Myocyte (in vitro differentiated cells): Measurements from ENCODE around the gene HSF5. TPM values are rescaled to one million over a fixed set of nuclear protein-coding genes. Genes with fewer than 3 reads are reported as not detected.

Experiments
- DNase-seq: peaks from one replicate; pipeline ENCODE4 v3.0.0-alpha.2; 2012; ENCODE audit warnings: low read depth
- total RNA-seq: library from RNA; depleted of rRNA; stranded (reverse); fragments of >200 nt; gene quantifications from 2 replicates; pipeline ENCODE4 v1.2.3, GENCODE V29; 2014

The HSF5 gene
- total RNA-seq, 1 donor from 2014 or later: not detected

DNA sequence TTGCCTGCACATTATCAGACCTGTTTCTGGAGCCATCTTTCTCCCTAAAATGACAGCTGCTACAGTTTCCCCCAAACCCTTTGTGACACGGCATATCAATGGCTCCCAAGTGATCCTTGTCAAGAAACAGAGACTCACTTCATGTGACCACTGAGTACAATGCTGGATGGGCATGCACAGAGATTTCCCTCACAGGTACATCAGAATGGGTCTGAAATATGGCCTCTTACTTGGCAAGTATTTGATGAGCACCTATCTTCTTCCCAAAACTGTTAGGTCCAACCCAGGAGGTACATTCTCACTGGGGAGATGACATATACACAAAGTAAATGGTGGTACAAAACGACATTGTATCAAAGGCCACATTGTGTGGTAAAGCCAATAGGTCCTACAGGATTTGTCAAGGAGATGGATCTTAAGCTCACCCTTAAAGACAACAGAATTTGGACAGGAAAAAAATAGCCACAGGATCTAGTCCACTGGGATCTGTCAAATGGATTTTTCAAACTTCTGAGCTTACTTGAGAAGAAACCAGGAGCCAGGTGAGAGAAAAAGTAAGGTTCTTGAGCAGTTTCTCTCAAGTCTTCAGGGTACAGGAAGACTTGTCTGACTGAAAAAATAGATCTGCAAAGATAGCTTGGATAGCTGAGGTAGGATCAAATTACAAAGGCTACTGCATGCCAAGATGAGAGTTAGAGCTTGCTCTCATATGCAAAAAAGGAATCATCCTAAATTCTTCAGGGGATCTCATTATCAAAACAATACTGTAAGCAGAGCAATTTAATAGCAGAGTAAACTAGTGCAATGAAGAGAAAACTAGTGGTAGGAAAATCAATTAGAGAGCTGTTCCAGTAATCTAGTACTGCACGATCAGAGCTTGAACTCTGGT, 99.7 kb downstream of the HSF5 start:
- DNase-seq: no peak

DNA sequence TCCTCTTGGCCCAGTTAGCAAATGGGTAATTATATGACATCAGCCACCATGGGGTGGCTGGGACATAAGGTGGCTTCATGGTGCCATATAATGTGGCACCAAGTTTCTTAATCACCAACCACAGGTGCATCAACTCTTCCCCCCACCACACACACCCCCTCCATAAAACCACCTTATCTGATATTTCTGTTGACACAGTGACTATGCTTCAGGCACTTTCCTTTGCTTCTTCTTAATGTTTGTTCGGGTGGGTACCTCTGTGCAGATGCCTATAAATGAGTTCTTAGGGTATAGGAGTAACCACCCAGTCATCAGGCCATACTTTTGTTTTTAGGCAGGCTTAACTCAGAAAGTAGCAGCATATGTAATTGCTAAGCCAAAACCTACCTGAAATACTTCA, 100.4 kb downstream of the HSF5 start:
- no peak for DNase-seq

DNA sequence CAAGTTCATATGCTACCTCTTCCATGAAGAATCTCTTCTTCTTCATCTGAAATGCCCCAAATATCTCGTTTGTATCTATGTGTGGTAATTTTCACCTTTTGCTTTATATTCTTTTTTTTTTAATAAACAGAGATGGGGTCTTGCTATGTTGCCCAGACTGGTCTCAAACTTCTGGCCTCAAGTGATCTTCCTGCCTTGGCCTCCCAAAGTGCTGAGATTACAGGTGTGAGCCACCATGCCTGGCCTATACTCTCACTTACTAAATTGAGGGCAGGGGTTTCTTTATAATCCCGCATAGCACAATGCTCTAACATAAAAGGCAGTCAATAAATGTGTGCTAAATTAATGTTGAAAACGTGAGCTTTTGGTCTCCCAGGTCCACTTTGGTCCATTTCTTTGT, 101.5 kb downstream of the HSF5 start:
- no peak for DNase-seq

DNA sequence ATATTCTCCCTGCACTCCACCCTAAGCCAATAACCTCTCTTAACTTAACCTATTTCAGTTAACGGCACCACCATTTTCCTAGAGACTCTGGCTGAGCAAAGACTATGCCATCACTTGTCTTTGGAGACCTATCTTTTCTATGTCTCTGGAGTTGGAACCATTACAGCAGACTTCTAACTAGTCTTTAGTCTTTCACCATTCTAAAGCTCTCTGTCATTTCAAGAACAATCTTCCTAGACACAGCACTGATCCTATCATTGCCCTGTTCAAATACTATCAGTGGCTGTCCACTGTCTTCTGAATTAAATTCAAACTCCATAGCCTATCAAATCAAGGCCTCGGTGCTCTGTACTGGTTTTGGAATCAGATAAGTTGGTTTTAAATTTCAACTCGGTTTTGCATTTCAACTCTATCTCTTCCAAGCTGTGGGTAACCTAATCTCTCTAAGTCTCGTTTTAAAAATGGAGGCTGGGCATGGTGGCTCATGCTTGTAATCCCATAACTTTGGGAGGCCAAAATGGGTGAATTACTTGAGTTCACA, 102.8 kb downstream of the HSF5 start:
- no peak for DNase-seq

DNA sequence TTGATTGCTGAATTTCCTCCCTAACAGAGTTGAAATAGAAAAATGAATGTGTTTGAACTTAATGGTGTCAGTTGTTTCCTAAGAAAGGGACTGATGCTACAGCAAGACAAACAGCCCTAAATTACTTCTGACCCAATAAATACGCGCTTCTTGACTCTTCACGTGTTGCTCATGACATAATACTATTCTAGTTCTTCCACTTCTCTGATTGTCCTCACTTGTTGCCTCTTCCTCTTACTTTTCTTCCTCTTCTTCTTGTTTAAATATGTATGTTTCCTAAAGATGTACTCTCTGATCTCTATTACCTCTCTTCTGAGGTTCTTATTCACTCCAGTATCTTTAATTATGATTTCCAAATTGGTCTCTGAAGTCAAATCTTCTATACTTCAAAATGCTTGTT, 103.3 kb downstream of the HSF5 start:
- DNase-seq: no peak

DNA sequence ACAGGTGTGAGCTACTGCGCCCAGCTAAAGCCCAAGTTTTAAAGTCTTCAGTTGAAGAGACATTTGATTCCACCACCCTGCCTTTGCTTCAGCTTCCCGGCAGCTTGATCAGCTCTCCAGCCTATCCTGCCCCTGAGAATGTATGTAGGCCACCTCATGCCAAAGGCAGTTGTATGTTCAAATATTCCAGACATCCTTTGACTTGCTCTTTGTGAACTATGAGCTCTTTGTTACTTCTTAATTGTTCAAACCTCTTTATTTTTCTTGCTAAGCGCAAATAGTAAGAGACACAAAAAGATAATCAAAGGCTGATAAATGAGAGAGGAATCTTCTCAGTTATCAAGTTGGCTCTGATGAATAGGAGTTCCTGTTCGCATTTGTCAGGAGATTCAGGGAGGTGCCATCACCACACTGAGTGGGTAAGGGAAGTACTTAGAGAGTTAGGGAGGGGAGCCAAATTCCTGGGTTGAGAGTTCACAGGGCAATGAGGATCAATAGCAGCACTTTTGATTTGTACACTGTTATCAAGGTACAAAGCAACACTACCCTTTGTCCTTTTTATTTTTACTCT, 104.2 kb downstream of the HSF5 start:
- DNase-seq: no peak

DNA sequence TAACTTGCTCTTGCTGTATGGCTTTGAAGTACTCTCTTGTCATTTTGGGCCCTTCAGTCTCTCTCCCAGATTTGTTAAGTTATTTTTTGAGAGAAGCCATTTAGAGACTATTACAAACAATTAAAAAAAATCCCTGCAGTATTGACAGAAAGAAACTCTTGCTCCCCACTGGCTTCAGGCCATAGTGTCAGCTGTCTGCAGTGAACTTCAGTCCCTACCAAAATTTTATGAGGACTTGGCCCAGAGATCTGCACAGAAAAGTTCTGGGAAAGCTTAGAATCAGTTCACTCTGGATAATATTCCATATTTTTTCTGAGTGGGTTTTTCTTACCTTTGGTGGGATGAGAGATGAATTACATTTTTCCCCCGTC, 105.4 kb downstream of the HSF5 start:
- DNase-seq: no peak

DNA sequence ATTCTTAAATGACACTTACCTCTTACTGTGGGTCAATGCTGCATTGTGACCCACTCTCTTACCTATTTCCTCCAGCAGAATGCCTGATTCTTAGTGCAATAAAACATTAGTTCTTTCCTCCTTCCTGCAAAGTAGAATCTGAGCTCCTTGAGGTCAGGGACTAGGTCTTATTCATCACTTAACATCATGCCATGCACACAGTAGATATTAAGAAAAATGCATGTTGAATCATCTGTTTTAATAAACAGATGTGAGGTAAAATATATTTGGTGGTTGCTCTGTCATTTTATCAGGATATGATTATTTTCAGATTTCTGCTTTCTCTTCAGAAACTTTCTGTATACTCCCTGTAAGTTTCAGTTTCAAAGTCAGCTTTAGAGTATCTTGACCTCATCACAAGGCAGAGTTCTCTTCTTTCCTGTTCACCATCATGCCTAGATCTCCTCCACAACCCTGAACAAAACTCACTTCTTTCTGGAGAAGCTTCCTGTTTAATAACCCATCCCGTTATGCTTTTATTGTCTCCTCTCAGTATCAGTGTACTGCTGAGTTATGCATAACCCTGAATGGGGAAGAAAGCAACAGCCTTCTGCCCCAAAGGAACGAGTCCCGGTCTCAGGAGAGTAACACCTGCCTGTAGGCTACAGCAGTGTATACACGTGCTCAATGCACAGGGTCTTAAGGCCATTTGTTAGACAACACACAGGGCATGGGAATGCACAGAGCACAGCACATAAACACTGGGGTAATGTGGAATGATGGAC, 105.9 kb downstream of the HSF5 start:
- no peak for DNase-seq

DNA sequence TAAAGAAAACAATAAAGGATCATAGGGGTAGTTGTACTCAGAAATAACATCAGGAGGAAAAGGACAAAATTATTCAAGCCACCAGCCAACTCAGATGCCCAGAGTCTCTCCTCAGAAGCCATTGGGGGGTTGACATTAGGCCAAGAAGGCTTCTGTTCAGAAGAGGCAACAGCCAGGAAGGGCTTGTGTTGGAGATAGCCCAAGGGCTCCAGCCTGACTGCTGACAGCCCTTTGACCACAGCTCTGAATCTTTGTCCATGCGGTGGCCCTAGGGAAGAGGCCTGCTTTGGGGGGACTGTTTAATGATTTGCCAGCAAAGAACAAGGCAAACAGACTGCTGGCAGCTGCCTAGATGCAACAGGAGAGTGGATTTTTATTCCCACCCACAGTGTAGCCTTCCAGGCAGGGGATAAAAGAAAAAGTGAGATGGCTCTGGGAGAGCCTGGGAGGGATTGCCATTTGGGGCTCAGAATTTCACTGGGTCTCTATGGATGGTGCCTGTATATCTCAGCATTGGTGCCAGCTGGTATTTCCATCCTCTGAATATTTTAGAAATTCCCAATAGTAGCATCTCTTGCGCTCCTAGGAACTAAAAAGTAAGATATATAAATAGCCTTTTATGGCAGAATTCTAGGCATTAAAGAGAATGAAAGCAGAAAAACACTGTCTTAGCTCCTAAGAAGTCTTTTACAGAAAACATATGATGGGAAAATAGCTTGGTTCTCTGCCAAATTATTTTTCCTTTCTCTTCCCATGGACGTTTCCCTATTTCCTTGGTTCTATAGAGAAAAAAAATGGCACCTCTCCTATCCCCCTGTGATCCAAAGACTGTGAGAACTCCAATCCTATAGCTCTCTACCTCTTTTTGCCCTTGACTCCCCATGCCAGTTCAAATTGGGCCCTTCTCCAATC, 106.8 kb downstream of the HSF5 start:
- peak; percentile 9 for DNase-seq

DNA sequence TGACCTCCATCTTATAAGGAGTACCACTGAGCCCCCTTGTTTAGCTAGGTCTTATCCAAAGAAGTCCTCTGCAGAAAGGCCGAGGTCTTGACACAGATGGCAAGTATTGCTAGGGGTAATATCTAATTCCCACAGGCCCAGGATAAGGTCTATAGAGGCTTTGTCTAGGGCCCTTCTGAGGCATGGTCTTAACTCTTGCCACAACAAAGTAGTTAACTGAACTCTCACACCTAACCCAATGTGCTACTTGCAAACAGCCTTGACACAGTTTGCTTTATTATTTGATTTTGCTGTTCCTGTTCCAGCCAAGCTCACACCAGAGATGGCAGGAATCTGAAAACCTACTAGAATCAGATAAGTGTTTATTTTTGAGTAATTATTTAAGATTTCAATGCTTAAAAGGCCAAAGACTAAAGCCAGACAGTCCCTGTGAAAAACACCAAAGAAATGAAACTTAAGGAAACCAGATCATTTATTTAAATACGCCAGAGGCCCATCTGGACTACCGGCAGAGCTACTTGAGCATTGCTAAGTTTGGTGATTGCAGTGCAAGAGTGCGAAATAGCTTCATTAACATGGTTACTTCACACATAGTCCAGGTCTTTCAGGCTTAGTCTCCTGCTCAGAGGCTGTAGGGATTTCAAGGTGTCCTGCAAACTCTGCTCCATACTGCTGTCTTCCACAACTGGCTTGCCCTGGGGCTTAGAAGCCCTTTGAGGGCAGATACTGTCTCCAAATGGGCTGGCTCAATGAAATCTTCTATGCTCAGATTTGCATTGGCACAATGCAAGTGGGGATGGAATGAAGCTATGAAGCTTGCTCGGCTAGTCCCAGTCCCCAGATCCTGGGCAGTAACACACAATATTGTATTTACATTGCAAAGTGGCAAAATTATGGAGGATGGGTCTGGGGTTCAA, 107.7 kb downstream of the HSF5 start:
- DNase-seq: no peak

DNA sequence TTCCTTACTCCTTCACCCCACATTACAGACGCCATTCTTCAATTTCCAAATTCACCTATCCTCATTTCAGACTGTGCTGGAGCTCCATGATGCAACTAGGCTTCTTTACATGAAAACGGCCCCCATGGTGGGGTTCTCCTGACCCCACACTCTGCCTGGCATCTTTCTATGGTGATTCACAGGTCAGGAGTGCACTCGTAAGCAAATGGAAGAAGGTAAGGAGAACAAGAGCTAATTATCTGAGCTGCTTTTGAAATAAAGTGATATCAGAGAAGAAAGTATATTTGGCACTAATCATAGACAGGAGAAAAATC, 108.7 kb downstream of the HSF5 start:
- DNase-seq: no peak

DNA sequence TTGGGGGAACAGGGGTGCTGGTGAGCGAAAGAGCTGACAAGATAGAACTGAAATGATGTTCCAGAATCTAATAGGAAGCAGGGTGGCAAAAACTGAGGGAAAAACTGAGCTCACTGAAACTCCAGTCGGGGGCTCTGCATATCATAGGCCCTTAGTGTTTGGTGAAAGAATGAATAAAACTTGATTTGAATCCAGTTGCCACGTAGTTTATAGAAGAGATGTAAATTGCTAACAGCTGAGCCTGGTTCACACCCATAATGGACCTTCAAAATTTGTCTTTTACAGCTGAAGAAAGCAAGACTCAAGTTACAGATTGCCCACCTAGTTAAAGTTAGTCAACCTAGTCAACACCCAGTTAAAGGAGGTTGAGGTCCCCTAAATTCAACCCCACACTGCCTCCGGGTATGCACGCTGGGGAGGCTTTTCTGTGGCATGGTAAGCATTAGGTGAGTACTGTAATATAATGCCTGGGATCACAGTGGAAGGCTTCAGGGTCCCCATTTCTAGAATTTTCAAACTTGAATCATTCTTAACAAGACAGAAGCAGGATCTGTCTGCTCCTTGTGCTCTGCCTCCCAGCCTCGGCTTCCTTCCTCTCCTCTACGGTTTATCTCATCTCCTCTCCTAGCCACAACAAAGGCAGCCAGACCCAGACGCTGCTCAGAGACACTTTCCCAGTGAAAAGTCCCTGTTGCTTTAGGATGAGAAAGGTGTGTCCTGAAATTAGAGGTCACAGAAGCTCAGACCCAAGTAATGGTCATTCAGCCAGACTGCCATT, 109.3 kb downstream of the HSF5 start:
- no peak for DNase-seq

DNA sequence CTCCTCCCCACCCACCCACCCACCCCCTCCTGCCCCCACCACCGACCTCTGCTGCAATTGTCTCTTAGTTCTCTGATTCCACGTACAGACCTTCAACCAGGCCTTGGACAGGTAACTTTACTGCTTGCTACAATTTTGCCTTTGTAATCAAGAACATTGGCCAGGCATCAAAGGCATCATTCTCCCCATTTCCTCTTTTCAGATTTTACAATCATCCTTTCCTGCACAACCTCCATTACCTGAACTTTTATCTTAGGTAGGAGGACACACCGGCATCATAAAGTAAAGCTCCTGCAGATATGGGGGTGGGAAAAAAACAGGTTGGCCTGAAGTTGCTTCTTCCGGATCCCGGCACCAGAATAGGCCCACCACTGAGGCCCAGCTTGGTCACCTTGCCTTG, 110.5 kb downstream of the HSF5 start:
- no peak for DNase-seq

DNA sequence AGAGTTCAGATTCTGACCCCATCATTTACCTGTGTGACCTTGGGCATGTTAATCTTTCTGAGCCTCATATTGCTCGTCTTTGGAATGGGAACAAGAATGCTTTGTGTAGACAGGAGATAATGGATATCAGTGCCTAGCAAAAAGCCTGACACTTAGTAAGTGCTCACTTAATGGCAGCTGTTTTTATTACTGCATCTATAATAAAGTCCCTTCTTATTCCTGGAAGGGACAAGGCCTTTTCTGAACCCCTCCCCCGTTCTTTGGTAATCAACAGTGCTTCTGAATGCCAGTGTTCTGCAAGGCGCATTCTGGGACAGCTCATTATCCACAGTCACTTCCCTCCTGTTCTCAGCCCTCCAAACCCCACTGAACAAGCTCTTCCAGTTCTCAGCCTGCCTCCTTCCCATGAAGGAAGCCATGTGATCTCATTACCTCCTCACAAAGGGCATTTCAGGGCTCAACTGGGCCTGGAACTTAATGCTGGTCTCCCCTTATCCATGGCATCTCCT, 111.1 kb downstream of the HSF5 start:
- no peak for DNase-seq

DNA sequence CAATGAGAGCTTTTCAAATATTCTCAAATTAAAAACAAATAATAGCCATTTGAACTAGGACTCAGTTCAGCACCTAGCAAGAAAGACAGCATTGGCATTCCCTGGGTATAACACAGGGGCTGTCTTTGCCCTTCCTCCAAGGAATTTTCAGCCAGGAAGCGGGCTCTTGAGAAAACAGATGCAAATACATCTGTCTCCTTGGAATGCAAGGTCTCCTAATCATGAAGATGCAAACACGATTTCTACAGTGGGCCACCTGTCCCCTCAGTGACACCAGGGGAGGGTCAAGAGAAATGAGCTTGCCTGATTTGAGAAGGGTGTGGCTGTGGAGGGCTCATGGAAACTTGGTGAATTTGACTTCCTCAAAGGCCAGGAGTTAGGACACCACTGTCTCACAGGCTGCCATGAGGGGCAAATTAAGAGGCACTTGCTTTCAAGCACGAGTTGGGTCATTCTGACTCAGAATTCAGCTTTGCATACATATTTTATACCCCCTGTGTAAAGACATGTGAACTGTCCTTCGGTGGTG, 111.7 kb downstream of the HSF5 start:
- DNase-seq: no peak

DNA sequence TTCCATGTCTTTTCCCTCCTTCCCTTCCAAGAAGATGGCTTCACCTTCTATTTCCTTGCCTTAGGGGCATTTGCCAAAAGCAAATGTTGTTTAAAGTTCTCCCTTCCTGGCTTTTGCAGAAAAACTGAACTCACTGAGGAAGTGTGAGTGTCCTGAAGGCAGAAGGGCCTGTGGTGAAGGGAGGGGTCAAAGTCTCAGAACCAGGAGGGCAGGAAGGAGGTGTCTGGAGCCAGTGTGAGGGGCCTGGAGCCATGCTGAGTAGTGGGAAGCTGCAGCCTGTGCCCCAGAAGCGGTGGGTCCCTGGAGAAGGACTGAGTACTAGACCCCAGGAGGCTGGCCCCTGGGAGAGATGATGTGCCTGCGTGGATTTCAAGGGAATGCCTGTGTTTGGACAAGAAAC, 112.4 kb downstream of the HSF5 start:
- DNase-seq: no peak

DNA sequence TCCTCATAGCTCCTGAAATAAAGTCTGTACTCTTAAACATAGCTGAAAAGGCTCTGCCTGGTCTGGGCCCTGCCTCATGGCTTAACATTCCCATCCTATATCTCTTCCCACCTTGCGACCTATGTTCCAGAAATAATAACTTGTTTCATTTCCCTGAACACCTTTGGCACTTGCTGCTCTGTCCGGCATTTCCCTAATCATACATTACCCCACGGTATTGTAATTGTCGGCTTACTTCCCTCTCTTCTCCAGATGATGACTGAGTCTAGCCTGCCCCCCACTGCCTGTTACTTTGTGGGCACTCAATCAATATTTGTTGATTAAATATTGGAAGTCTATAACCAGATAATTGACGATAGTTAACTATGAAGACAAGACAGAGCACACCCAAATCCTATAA, 113.0 kb downstream of the HSF5 start:
- DNase-seq: no peak

DNA sequence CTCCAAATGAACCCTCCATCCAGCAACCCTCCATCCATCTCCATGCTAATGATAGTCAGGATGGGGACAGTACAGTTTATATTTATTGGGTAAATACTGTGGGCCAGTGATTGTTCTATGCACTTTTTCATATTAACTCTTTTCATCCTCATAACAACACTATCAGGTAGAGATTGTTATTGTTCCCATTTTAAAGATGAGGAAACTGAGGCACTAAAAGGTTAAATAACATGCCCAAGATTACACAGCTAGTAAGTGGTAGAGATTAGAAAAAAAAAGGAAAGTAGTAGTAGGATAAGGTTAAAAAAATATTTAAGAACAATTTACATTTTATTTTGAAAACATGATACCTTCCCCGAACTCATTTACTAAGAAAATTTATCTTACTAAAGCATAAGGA, 114.3 kb downstream of the HSF5 start:
- no peak for DNase-seq

DNA sequence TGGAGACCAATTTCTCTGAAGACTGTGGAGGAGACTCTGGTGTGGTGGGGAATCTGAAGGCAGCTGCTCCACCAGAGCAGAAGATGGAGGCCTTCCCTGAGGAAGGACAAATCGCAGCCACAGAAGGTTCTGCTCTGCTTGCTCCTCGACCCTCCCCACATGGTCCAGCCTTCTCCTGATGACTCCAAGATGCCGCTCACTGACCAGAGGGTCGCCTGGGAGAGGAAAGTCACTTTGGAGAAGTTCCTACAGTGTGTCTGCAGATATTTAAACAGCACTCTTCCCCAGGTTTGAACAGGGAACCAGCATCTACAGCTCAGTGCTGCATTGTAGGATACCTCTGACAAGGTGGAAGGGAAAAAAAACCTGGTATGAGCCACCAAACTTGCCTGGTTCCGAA, 115.2 kb downstream of the HSF5 start:
- no peak for DNase-seq
